ENCODE data around the gene PDGFRB. TPM values are rescaled to one million over a fixed set of nuclear protein-coding genes. Genes with fewer than 3 reads are reported as not detected.
A peak's percentile ranks its signal among the peaks of the same experiment; 100 is the strongest.

The PDGFRB gene
- total RNA-seq, 1 experiment from 2014 or later, result 1.8 TPM

DNA sequence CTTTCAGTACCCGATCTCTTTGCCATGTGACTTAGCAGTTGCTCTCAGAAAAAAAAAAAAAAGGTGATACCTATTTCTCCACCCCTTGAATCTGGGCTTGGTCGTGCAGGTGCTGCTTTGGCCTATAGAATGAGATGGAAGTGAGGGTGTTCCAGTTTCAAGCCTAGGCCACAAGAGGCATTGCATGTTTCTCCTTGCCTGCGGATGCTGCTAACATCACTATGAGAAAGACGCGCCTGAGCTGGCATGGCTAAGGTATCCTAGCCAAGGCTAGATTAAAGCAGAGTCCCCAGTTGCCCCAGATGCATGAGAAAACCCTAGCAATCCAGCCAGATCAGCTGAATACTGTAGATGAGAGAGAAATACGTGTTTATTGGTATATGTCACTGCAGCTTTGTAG is 54.6 kb downstream of the PDGFRB start:
- ChIA-PET CTCF (interaction anchor here (0.7 kb wide), 1 partner anchor 50 kb away, joined by 3 read pairs; no protein-coding TSS in a partner anchor), POLR2A (interaction anchor here (0.7 kb wide), 1 partner anchor 207 kb away, joined by 6 read pairs; no protein-coding TSS in a partner anchor)
- Histone ChIP-seq H3K27me3 (ENCODE audit: control insufficient read depth, insufficient read depth, low read length) (0 out of 2 replicates have a peak, but pooled peaks cover 7% of the 10 kb centered on the region), H3K9me3 (ENCODE audit: control insufficient read depth, insufficient read depth, low read depth, low read length) (no peaks in the 10 kb centered on the region), H3K27ac (ENCODE audit: low read length) (no peak overlapping the region), H3K36me3 (ENCODE audit: control insufficient read depth, insufficient read depth, low read length) (no peaks in the 10 kb centered on the region), H3K4me3 (ENCODE audit: low read depth in 2 of 2, low read length in 2 of 2) (no peak overlapping the region), H3K4me1 (ENCODE audit: control insufficient read depth, insufficient read depth, low read length) (no peaks in the 10 kb centered on the region)
- BruUV-seq (replicated peaks), result no TSS peak
- intact Hi-C loops (cut with micrococcal nuclease; ENCODE audit: unreplicated experiment), result no loop called here
- TF ChIP-seq, protein P1, sequence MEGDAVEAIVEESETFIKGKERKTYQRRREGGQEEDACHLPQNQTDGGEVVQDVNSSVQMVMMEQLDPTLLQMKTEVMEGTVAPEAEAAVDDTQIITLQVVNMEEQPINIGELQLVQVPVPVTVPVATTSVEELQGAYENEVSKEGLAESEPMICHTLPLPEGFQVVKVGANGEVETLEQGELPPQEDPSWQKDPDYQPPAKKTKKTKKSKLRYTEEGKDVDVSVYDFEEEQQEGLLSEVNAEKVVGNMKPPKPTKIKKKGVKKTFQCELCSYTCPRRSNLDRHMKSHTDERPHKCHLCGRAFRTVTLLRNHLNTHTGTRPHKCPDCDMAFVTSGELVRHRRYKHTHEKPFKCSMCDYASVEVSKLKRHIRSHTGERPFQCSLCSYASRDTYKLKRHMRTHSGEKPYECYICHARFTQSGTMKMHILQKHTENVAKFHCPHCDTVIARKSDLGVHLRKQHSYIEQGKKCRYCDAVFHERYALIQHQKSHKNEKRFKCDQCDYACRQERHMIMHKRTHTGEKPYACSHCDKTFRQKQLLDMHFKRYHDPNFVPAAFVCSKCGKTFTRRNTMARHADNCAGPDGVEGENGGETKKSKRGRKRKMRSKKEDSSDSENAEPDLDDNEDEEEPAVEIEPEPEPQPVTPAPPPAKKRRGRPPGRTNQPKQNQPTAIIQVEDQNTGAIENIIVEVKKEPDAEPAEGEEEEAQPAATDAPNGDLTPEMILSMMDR (IDR thresholded peaks at IDR 0.05), result no peak
- TF ChIP-seq POLR2AphosphoS5 (IDR thresholded peaks at IDR 0.05; ENCODE audit: low read depth, low read length) (no peak), SIN3A (IDR thresholded peaks at IDR 0.05; ENCODE audit: borderline replicate concordance, insufficient read depth, low read depth, low read length) (no peak), TCF7L2 (IDR thresholded peaks at IDR 0.05; ENCODE audit: low read depth, low read length) (no peak)
- TF ChIP-seq, protein P2, sequence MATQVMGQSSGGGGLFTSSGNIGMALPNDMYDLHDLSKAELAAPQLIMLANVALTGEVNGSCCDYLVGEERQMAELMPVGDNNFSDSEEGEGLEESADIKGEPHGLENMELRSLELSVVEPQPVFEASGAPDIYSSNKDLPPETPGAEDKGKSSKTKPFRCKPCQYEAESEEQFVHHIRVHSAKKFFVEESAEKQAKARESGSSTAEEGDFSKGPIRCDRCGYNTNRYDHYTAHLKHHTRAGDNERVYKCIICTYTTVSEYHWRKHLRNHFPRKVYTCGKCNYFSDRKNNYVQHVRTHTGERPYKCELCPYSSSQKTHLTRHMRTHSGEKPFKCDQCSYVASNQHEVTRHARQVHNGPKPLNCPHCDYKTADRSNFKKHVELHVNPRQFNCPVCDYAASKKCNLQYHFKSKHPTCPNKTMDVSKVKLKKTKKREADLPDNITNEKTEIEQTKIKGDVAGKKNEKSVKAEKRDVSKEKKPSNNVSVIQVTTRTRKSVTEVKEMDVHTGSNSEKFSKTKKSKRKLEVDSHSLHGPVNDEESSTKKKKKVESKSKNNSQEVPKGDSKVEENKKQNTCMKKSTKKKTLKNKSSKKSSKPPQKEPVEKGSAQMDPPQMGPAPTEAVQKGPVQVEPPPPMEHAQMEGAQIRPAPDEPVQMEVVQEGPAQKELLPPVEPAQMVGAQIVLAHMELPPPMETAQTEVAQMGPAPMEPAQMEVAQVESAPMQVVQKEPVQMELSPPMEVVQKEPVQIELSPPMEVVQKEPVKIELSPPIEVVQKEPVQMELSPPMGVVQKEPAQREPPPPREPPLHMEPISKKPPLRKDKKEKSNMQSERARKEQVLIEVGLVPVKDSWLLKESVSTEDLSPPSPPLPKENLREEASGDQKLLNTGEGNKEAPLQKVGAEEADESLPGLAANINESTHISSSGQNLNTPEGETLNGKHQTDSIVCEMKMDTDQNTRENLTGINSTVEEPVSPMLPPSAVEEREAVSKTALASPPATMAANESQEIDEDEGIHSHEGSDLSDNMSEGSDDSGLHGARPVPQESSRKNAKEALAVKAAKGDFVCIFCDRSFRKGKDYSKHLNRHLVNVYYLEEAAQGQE (IDR thresholded peaks at IDR 0.05; ENCODE audit: insufficient read depth in 1 of 2, low read depth in 2 of 2, low read length in 1 of 2), result no peak
- DNase-seq (ENCODE audit: low read depth, low spot score) (no peak), ATAC-seq (peak; percentile 54; the same call in 1 of the 2 replicates)
- in situ Hi-C loops (cut with HindIII; ENCODE audit: low pct_unique_long_range_greater_than_20kb, low sequenced_read_pairs), result no loop called here

DNA sequence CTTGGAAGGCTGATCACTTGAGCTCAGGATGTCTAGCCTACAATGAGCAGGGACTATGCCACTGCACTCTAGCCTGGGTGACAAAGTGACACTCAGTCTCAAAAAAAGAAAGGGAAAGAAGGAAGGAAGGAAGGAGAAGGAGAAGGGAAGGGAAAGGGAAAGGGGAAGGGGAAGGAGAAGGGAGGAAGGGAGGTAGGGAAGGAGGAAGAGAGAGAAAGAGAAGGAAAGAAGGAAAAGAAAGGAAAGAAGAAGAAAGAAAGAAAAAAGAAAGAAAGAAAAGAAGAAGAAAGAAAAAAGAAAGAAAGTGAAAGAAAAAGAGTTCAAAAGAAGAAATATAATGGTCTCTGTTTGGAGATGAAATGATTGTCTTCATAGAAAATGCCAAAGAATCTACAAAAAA is 58.5 kb downstream of the PDGFRB start:
- Histone ChIP-seq H3K9me3 (ENCODE audit: control insufficient read depth, insufficient read depth, low read depth, low read length) (no peaks in the 10 kb centered on the region), H3K27me3 (ENCODE audit: control insufficient read depth, insufficient read depth, low read length) (peaks cover 14% of the 10 kb centered on the region; the same call in 1 of the 2 replicates), H3K27ac (ENCODE audit: low read length) (no peak overlapping the region), H3K4me3 (ENCODE audit: low read depth in 2 of 2, low read length in 2 of 2) (no peak overlapping the region), H3K4me1 (ENCODE audit: control insufficient read depth, insufficient read depth, low read length) (no peaks in the 10 kb centered on the region), H3K36me3 (ENCODE audit: control insufficient read depth, insufficient read depth, low read length) (no peaks in the 10 kb centered on the region)
- ChIA-PET POLR2A (no interaction called here), CTCF (no interaction called here)
- in situ Hi-C loops (cut with HindIII; ENCODE audit: low pct_unique_long_range_greater_than_20kb, low sequenced_read_pairs), result no loop called here
- no peak for ATAC-seq
- TF ChIP-seq SIN3A (IDR thresholded peaks at IDR 0.05; ENCODE audit: borderline replicate concordance, insufficient read depth, low read depth, low read length) (no peak), TCF7L2 (IDR thresholded peaks at IDR 0.05; ENCODE audit: low read depth, low read length) (no peak), POLR2AphosphoS5 (IDR thresholded peaks at IDR 0.05; ENCODE audit: low read depth, low read length) (no peak)
- TF ChIP-seq, protein P1 (IDR thresholded peaks at IDR 0.05), result no peak
- TF ChIP-seq, protein P2 (IDR thresholded peaks at IDR 0.05; ENCODE audit: insufficient read depth in 1 of 2, low read depth in 2 of 2, low read length in 1 of 2), result no peak
- no peak for DNase-seq (ENCODE audit: low read depth, low spot score)
- intact Hi-C loops (cut with micrococcal nuclease; ENCODE audit: unreplicated experiment), result no loop called here
- BruUV-seq (replicated peaks), result no TSS peak
